Activated CD8-positive, alpha-beta memory T cell treated with anti-CD3 and anti-CD28 coated beads for 48 hours (primary cell): ENCODE results near the gene NT5M.
"Not testable (repeated sequence)": the region's sequence is repeated elsewhere in the genome, so short reads cannot be mapped to it uniquely, and the experiment has no call there.

Source experiments
- DNase-seq, 3 experiments: peaks; one replicate each; pipeline ENCODE4 v3.0.0-alpha.2; 2020; ENCODE audit warnings: low read depth in 2 of 3, low spot score in 2 of 3

The NT5M gene

DNA sequence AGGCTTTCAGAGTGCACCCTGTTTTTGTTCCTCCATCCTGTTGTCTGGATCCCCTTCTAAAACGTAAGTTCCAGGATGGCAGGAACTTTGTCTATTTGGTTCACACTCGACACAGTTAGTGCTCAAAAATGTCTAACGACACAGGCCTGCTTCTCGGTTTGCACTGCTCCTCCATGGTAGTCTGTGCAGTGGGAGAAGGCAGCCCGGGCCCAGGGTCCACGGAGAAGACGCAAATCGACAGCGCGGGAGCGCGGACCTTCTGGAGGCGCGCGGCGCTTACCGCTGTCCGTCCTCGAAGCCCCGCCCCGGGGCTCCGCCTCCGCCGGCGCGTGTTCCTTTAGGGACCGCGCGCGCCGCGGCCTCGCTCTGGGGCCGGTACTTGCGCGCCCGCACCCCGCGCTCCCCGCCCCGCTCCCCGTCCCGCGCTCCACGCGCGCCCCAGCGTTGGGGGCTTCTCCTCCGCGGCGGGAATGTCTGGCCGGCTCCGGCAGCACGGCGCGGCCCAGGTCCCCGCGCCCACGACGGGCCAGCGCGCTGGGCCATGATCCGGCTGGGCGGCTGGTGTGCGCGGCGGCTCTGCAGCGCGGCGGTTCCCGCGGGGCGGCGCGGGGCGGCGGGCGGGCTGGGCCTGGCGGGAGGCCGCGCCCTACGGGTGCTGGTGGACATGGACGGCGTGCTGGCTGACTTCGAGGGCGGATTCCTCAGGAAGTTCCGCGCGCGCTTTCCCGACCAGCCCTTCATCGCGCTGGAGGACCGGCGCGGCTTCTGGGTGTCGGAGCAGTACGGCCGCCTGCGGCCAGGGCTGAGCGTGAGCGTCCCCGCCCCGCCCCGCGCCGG is at the start of gene NT5M:
TSS of gene NT5M (plus strand) at position 364 of the 837 bp plus-strand sequence. CDS start at position 542, 178 bp downstream.
- DNase-seq: peak; percentile 36 to 60 (median 52)

DNA sequence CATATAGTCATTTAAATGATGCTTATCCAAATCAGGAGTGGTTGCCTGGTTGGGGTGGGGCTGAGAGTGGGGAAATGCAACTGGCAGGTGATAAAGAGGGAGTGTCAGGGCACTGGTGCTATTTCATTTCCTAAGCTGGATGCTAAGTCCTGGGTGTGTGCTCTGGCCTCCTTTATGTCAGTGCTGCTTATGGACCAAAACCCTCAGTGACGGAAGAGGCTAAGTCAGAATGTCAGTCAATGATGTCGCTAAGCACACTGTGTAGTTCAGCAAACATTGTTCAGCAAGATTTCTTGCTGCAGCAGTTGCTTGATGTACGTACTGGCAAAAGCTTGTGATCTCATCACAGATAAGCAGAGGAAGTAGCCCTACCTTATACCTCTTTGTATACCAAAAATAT is 49.8 kb upstream of the NT5M start:
- DNase-seq: no peak

DNA sequence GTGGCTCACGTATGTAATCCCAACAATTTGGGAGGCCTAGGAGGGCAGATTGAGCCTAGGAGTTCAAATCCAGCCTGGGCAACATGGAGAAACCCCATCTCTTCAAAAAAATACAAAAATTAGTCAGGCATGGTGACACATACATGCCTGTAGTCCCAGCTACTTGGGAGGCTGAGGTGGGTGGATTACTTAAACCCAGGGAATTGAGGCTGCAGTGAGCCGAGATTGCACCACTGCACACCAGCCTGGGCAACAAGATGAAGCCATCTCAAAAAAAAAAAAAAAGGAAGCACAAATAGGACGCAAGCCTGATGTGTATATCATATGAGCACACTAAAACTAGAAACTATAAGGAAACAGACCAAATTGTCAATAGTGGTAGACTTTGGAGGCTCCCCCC is 49.1 kb upstream of the NT5M start:
- DNase-seq: no peak

GRCh38 chr17:17255689-17256088 is 47.5 kb upstream of the NT5M start:
- not testable (repeated sequence) for DNase-seq

- DNase-seq: no peak
These were observed 46.9 kb upstream of the NT5M start for GRCh38 chr17:17256316-17256715.

DNA sequence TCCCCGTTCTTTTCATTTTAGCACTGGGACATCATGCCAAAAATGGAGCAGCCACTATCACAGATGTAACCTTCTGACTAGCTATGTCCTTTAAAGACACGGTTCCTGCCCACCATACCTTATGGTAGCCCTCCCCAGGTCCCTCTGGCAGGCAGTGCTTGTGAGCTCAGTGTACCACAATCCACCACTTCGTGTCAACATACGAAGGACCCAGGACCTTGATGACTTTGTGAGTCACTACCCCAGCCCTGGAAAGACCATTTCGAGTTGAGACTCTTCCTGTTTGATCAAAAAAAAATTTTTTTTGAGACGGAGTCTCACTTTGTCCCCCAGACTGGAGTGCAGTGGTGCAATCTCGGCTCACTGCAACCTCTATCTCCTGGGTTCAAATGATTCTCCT is 45.2 kb upstream of the NT5M start:
- DNase-seq: no peak

DNA sequence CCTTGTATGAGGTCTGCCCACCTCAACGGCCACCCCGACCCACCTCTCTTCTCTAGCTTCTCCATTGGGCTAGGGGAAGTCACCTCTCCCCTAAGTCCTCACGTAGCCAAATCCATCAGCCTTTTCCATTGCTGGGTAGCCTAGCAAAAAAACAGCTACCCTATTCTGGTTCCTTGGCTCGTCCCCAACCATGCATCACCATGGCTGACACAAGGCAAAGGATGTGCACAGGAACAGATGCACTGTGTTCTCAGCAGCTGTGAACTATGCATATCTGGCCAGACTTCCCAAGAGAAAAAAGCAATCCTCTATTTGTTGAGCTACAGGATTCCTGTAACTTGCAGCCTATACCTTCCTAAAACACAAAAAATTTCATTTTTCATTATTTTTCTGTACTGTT is 44.2 kb upstream of the NT5M start:
- DNase-seq: no peak

DNA sequence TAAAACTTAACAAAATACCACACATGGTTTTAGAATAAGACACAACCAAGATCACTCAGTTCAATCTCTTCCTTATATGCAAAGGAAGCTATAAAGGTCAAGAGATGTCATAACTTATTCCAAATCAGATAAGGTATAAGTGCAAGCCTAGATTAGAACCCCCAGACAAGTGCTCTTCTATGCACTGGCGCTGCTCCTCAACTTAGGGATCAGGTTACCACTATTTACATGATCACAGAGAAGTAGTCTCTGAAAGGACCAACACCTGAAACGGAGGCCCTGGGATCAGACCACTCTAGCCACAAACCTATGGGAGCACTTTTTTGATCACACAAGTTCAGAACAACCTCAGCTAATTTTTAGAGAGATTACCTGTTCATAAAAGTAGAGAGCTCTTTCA is 38.7 kb upstream of the NT5M start:
- DNase-seq: no peak

DNA sequence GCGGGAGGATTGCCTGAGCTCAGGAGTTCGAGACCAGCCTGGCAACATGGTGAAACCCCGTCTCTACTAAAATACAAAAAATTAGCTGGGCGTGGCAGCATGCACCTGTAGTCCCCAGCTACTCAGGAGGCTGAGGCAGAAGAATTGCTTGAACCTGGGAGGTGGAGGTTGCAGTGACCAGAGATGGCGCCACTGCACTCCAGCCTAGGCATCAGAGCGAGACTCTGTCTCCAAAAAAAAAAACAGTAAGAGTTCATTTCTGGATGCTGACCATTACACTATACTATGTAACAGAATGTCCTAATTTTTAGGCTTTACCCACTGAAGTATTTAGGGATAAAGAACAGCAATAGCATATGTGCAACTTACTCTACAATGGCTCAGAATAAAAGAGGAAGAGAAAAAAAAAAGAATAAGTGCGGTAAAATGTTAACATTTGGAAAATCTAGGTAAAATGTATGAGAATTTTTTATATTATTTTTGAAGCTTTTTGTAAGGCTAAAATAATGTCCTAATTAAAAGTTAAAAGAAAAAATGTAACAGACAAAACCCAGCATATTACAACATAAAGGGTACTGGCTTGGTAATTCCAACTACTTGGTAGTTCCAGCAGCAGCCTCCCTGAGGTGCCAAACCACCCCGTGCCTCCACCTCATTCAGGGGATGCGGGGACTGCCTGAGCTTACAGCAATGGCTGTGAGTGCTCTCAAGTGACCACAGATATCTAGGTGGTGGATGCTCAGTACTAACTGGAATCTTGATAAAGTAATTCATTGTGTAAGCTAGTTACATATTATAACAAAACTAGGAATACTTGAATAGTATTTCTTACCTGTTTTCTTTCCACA is 33.0 kb upstream of the NT5M start:
- DNase-seq: no peak

GRCh38 chr17:17275971-17276370 is 27.2 kb upstream of the NT5M start:
- no peak for DNase-seq

GRCh38 chr17:17277431-17277830 is 25.7 kb upstream of the NT5M start:
- DNase-seq: not testable (repeated sequence)

GRCh38 chr17:17279316-17279715 is 23.9 kb upstream of the NT5M start:
- DNase-seq: no peak

GRCh38 chr17:17280613-17281549 is 22.3 kb upstream of the NT5M start, which contains the start of gene COPS3:
TSS of gene COPS3 (minus strand) at chr17:17281246. CDS start at chr17:17281186, 60 bp downstream.
- peak; percentile 90 to 96 (median 92) for DNase-seq

GRCh38 chr17:17285951-17286350 is 17.2 kb upstream of the NT5M start:
- DNase-seq: no peak

DNA sequence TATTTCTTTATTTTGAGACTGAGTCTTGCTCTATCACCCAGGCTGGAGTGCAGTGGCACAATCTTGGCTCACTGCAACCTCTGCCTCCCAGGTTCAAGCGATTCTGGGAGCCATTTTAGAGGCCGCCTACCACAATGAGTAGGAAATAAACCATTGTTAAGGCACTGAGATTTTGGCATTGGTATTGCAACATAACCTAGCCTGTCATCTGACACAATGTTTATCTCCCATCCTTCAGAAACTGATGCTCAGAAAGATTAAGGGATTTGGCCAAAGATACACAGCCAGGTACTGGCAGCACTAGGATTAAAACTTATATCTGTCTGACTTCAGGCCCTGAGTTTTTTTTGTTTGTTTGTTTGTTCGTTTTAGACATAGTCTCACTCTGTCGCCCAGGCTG is 14.1 kb upstream of the NT5M start:
- no peak for DNase-seq

DNA sequence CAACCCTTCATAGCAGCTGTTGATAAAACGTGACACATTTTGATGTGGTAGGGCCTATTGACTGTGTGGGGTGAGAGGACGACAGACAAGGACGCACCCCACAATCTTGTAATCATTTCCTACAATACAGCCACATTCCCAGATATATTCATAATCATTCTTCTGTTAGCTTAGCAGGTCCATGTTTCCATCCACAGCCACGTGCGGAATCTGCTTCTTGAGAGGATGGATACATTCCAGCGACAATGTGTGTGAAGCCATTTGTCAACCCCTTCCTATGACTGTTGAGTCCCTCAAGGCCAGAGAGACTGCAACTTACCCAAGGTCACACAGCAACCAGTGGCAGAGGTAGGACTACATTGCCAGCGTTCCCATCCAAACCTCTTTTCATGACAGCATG is 13.5 kb upstream of the NT5M start:
- DNase-seq: no peak

- DNase-seq: no peak
These were observed 8.0 kb upstream of the NT5M start for GRCh38 chr17:17295141-17295540.

DNA sequence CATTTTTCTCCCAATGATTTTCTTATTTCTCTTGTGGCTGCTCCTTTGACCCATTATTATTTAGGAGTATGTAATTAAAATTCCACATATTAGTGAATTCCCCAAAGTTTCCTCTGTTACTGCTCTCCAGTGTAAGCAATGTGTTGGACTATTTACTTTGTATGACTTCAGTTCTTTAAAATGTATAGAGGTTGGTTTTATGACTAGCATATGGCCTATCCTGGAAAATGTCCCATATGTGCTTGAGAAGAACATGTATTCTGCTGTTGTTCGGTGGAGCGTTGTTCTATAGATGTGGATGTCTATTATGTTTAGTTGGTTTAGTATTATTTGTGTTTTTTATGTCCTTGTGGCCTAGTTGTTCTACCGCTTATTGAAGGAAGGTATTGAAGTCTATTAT is 6.0 kb upstream of the NT5M start:
- DNase-seq: no peak

DNA sequence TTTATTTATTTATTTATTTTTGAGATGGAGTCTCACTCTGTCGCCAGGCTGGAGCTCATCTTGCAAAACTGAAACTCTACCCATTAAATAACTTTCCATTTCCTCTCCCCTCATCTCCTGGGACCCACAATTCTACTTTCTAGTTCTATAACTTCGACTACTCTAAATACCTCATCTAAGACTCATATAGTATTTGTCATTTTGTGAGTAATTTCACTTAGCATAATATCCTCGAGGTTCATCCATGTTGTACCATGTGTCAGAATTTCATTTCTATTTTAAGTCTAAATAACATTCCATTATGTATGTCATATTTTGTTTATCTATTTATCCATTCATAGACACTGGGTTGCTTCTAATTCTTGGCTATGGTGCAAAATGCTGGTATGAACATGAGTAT is 5.1 kb upstream of the NT5M start:
- no peak for DNase-seq

DNA sequence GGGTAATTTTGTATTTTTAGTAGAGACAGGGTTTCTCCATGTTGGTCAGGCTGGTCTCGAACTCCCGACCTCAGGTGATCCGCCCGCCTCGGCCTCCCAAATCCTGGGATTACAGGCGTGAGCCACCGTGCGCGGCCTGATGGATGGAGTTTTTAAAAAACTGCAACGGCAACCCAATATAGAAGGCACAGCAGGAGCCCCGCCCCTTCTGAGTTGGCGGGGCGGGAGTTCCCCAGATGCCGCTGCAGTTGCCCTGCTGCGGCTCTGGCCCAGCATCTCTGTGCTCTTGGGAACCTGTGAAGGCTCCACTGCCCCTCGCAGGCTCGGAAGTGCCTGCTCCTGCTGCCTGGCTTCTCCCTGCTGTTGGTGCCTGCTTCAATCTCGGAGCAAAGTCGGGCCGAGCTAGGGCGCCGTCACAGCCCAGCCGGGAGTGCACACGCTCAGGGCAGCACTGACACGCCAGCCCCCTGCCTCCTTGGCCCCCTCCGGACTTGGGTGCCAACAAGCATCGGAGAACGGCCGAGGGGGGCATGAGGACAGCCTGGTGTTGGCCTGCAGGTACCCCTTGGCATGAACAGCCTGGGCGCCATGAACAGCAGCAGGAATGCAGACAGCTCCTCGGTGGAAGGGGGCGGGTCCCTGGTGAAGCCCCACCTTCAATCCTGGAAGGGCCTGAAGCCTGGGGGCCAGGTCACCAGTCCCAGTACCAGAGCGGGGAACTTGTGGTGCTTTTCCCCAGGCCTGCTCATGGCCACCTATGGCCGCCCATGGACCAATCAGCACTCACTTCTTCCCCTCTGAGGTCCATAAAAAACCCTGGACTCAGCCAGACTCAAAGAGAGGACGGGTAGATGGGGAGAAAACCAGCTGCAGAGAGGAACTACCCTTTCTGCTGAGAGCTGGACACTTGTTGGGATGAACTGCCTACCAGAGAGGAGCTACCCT is 2.3 kb upstream of the NT5M start:
- DNase-seq: no peak
